ENCODE data around the gene MTCL3.

DNA sequence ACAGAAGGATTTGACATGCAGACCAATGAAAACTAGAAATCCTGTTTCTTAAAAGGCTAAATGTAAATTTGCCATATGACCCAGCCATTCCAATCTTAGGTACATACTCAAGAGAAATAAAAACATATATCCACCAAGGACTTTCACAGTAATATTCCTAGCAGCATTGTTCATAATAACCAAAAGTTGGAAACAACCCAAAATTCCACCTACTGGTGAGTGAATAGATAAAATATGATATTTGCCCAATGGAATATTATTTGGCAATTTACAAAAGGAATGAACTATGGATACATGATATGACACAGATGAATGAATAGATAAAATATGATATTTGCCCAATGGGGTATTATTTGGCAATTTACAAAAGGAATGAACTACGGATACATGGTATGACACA lies 22.7 kb downstream of the MTCL3 start:
- TF ChIP-seq, protein P1, sequence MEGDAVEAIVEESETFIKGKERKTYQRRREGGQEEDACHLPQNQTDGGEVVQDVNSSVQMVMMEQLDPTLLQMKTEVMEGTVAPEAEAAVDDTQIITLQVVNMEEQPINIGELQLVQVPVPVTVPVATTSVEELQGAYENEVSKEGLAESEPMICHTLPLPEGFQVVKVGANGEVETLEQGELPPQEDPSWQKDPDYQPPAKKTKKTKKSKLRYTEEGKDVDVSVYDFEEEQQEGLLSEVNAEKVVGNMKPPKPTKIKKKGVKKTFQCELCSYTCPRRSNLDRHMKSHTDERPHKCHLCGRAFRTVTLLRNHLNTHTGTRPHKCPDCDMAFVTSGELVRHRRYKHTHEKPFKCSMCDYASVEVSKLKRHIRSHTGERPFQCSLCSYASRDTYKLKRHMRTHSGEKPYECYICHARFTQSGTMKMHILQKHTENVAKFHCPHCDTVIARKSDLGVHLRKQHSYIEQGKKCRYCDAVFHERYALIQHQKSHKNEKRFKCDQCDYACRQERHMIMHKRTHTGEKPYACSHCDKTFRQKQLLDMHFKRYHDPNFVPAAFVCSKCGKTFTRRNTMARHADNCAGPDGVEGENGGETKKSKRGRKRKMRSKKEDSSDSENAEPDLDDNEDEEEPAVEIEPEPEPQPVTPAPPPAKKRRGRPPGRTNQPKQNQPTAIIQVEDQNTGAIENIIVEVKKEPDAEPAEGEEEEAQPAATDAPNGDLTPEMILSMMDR (conservative IDR thresholded peaks at IDR 0.05; ENCODE audit: low read length) = no peak
- no peak for TF ChIP-seq EZH2phosphoT487 (IDR thresholded peaks at IDR 0.05; ENCODE audit: borderline replicate concordance, low read depth, low read length)

Measured in OCI-LY7 (cell line).